Measurements from ENCODE around the gene TAF4. TPM values are rescaled to one million over a fixed set of nuclear protein-coding genes. Genes with fewer than 3 reads are reported as not detected.

The TAF4 gene
- total and polyA plus RNA-seq, 2 donors (not counting 3 experiments of a cell fraction or from before 2014, with no cell fraction given), result 6.1 to 19.5 TPM

GRCh38 chr20:61960836-61961235, 104.8 kb downstream of the TAF4 start:
- Histone ChIP-seq H3K27ac (ENCODE audit: insufficient read depth, low read depth, low read length) (no peak overlapping the region), H3K4me3 (replicated peaks in 1 of 3; ENCODE audit: insufficient read depth in 1 of 3, low read depth in 1 of 3, low read length in 3 of 3) (no peak overlapping the region), H3K4me1 (ENCODE audit: control insufficient read depth, extremely low read depth, insufficient read depth, low read length) (no peaks in the 10 kb centered on the region), H4K20me1 (replicated peaks; ENCODE audit: control insufficient read depth, extremely low read depth, insufficient read depth, low read length) (no peaks in the 10 kb centered on the region), H3K9ac (replicated peaks; ENCODE audit: extremely low read depth, insufficient read depth, low read length) (no peak overlapping the region), H3K27me3 (ENCODE audit: control insufficient read depth in 2 of 2, insufficient read depth in 2 of 2, low read length in 2 of 2) (peaks cover 3 to 8% of the 10 kb centered on the region in 2 experiments), H2AFZ (ENCODE audit: low read depth, low read length) (no peak overlapping the region), H3K4me2 (ENCODE audit: insufficient read depth, low read length) (no peak overlapping the region), H3K9me1 (replicated peaks; ENCODE audit: control insufficient read depth, extremely low read depth, insufficient read depth, low read length) (no peaks in the 10 kb centered on the region), H3K9me3 (replicated peaks; ENCODE audit: control insufficient read depth, insufficient read depth, low read length) (no peaks in the 10 kb centered on the region), H3K36me3 (ENCODE audit: control insufficient read depth in 2 of 2, extremely low read depth in 1 of 2, insufficient read depth in 2 of 2, low read length in 2 of 2) (no peaks in the 10 kb centered on the region), H3K79me2 (ENCODE audit: control insufficient read depth, insufficient read depth, low read length) (no peaks in the 10 kb centered on the region)
- CTCF ChIA-PET, result no interaction called here
- BruUV-seq (replicated peaks), result no TSS peak
- intact Hi-C loops (cut with micrococcal nuclease) (no loop called here), dilution Hi-C loops (cut with MboI; ENCODE audit: extremely low pct_ligation_motif_present, low sequenced_read_pairs) (no loop called here)
- DNase-seq (ENCODE audit: low read depth, low spot score), result no peak
- TF ChIP-seq EZH2 (IDR thresholded peaks at IDR 0.05; ENCODE audit: borderline replicate concordance, low read depth, low read length, severe bottlenecking) (no peak), JUN (IDR thresholded peaks at IDR 0.05; ENCODE audit: borderline replicate concordance, insufficient read depth, insufficient read length, low read depth) (no peak), CTCF (IDR thresholded peaks at IDR 0.05; ENCODE audit: extremely low read depth in 1 of 2, insufficient read depth in 1 of 2, low read depth in 1 of 2, low read length in 2 of 2) (no peak), MYC (IDR thresholded peaks at IDR 0.05; ENCODE audit: low read depth, low read length) (no peak)
- no peak for FAIRE-seq
- POLR2A ChIA-PET, result no interaction called here

Data from endothelial cell of umbilical vein (primary cell).